IgD-negative memory B cell (primary cell): ENCODE data around the gene DPH6. TPM values are rescaled to one million over a fixed set of nuclear protein-coding genes. Genes with fewer than 3 reads are reported as not detected.

Experiments
- H3K27ac Mint-ChIP-seq, 3 donors: one replicate each; pipeline ENCODE4 v1.8.0; 2020 to 2022; ENCODE audit warnings: mild to moderate bottlenecking in 3 of 3, mixed read lengths in 3 of 3, moderate library complexity in 1 of 3
- H3K27me3 Mint-ChIP-seq: one replicate; pipeline ENCODE4 v1.8.0; 2021; ENCODE audit warnings: mixed read lengths
- H3K36me3 Mint-ChIP-seq: one replicate; pipeline ENCODE4 v1.8.0; 2020; ENCODE audit warnings: mild to moderate bottlenecking, mixed read lengths
- H3K4me1 Mint-ChIP-seq, 3 donors: one replicate each; pipeline ENCODE4 v1.8.0; 2020 to 2022; ENCODE audit warnings: mixed read lengths in 3 of 3, mild to moderate bottlenecking in 1 of 3
- H3K4me3 Mint-ChIP-seq, 4 donors: one replicate each; pipeline ENCODE4 v1.8.0; 2020 to 2022; ENCODE audit warnings: mild to moderate bottlenecking in 4 of 4, mixed read lengths in 4 of 4, moderate library complexity in 3 of 4
- H3K9me3 Mint-ChIP-seq, 3 donors: one replicate each; pipeline ENCODE4 v1.8.0; 2020 to 2021; ENCODE audit warnings: mixed read lengths in 3 of 3, mild to moderate bottlenecking in 1 of 3
- polyA plus RNA-seq: library from polyadenylated mRNA; unstranded; fragments of 300-500 nt; fragmentation: Illumina TruSeq; gene quantifications from one replicate; pipeline ENCODE4 v1.2.3, GENCODE V29; 2021

Gene DPH6
- polyA plus RNA-seq, 1 donor from 2014 or later, result 19.5 TPM

GRCh38 chr15:35555244-35555643 lies 9.3 kb upstream of the DPH6 start:
- H3K4me1 Mint-ChIP-seq, result no peaks in the 10 kb centered on the region
- H3K27ac Mint-ChIP-seq, result no peak overlapping the region
- H3K4me3 Mint-ChIP-seq, result no peak overlapping the region
- no peaks in the 10 kb centered on the region for H3K9me3 Mint-ChIP-seq
- no peaks in the 10 kb centered on the region for H3K27me3 Mint-ChIP-seq
- peaks cover 4% of the 10 kb centered on the region for H3K36me3 Mint-ChIP-seq

- H3K4me3 Mint-ChIP-seq, result no peak overlapping the region
- H3K27ac Mint-ChIP-seq, result peak overlapping the region in 1 of 3 donors; percentile 28
- no peaks in the 10 kb centered on the region for H3K36me3 Mint-ChIP-seq
- H3K4me1 Mint-ChIP-seq, result peaks cover 4 to 10% (median 10%) of the 10 kb centered on the region in 3 donors
- H3K27me3 Mint-ChIP-seq, result no peaks in the 10 kb centered on the region
- no peaks in the 10 kb centered on the region for H3K9me3 Mint-ChIP-seq
Measured at GRCh38 chr15:35550957-35551356, 5.0 kb upstream of the DPH6 start.

GRCh38 chr15:35549567-35549966 lies 3.6 kb upstream of the DPH6 start:
- Mint-ChIP-seq H3K4me1 (peaks cover 10 to 23% (median 17%) of the 10 kb centered on the region in 3 donors), H3K27me3 (no peaks in the 10 kb centered on the region), H3K27ac (peak overlapping the region in 1 of 3 donors; percentile 35), H3K36me3 (no peaks in the 10 kb centered on the region), H3K4me3 (peak overlapping the region in 1 of 4 donors; percentile 4), H3K9me3 (no peaks in the 10 kb centered on the region)

- peaks cover 10 to 28% (median 18%) of the 10 kb centered on the region in 3 donors for H3K4me1 Mint-ChIP-seq
- no peaks in the 10 kb centered on the region for H3K27me3 Mint-ChIP-seq
- H3K9me3 Mint-ChIP-seq, result no peaks in the 10 kb centered on the region
- H3K4me3 Mint-ChIP-seq, result no peak overlapping the region
- H3K36me3 Mint-ChIP-seq, result no peaks in the 10 kb centered on the region
- H3K27ac Mint-ChIP-seq, result no peak overlapping the region
Measured at GRCh38 chr15:35548435-35548834, 2.5 kb upstream of the DPH6 start.

GRCh38 chr15:35547775-35548364 lies 1.9 kb upstream of the DPH6 start:
- H3K9me3 Mint-ChIP-seq, result no peaks in the 10 kb centered on the region
- peaks cover 10 to 29% (median 19%) of the 10 kb centered on the region in 3 donors for H3K4me1 Mint-ChIP-seq
- H3K36me3 Mint-ChIP-seq, result no peaks in the 10 kb centered on the region
- peak overlapping the region in 2 of 4 donors; percentile 61 to 98 for H3K4me3 Mint-ChIP-seq
- H3K27me3 Mint-ChIP-seq, result no peaks in the 10 kb centered on the region
- H3K27ac Mint-ChIP-seq, result no peak overlapping the region

- Mint-ChIP-seq H3K9me3 (no peaks in the 10 kb centered on the region), H3K27me3 (no peaks in the 10 kb centered on the region), H3K27ac (peak overlapping the region; percentile 95 to 99 (median 99)), H3K36me3 (no peaks in the 10 kb centered on the region), H3K4me1 (peaks cover 10 to 29% (median 19%) of the 10 kb centered on the region in 3 donors), H3K4me3 (peak overlapping the region; percentile 95 to 98 (median 98))
Measured at GRCh38 chr15:35546511-35547381, 781 bp upstream of the DPH6 start.

GRCh38 chr15:35545316-35545823 lies 595 bp downstream of the DPH6 start:
- Mint-ChIP-seq H3K4me3 (peak overlapping the region; percentile 95 to 98 (median 98)), H3K4me1 (peaks cover 10 to 29% (median 19%) of the 10 kb centered on the region in 3 donors), H3K27me3 (no peaks in the 10 kb centered on the region), H3K9me3 (no peaks in the 10 kb centered on the region), H3K27ac (peak overlapping the region; percentile 95 to 99 (median 99)), H3K36me3 (no peaks in the 10 kb centered on the region)

GRCh38 chr15:35540885-35541284 lies 5.1 kb downstream of the DPH6 start:
- Mint-ChIP-seq H3K27me3 (no peaks in the 10 kb centered on the region), H3K9me3 (no peaks in the 10 kb centered on the region), H3K27ac (no peak overlapping the region), H3K4me3 (no peak overlapping the region), H3K36me3 (peaks cover 7% of the 10 kb centered on the region), H3K4me1 (peaks cover 6 to 19% (median 9%) of the 10 kb centered on the region in 3 donors)

- peaks cover 7% of the 10 kb centered on the region for H3K36me3 Mint-ChIP-seq
- H3K27ac Mint-ChIP-seq, result no peak overlapping the region
- no peaks in the 10 kb centered on the region for H3K27me3 Mint-ChIP-seq
Measured at GRCh38 chr15:35540021-35540420, 5.9 kb downstream of the DPH6 start.

GRCh38 chr15:35535365-35535916 lies 10.5 kb downstream of the DPH6 start:
- Mint-ChIP-seq H3K27me3 (no peaks in the 10 kb centered on the region), H3K9me3 (no peaks in the 10 kb centered on the region), H3K4me3 (no peak overlapping the region), H3K4me1 (peaks cover 0 to 4% (median 3%) of the 10 kb centered on the region in 3 donors), H3K36me3 (peaks cover 12% of the 10 kb centered on the region), H3K27ac (no peak overlapping the region)

More at GRCh38 chr15:35540021-35540420, 5.9 kb downstream of the DPH6 start:
- peaks cover 6 to 10% (median 6%) of the 10 kb centered on the region in 3 donors for H3K4me1 Mint-ChIP-seq
- no peaks in the 10 kb centered on the region for H3K9me3 Mint-ChIP-seq
- no peak overlapping the region for H3K4me3 Mint-ChIP-seq

- Mint-ChIP-seq H3K4me1 (peaks cover 0 to 4% (median 3%) of the 10 kb centered on the region in 3 donors), H3K4me3 (no peak overlapping the region), H3K36me3 (peaks cover 15% of the 10 kb centered on the region), H3K27me3 (no peaks in the 10 kb centered on the region), H3K9me3 (peaks cover 3 to 8% (median 5%) of the 10 kb centered on the region in 3 donors), H3K27ac (no peak overlapping the region)
Measured at GRCh38 chr15:35533130-35534110, 12.5 kb downstream of the DPH6 start.

GRCh38 chr15:35530698-35531097 lies 15.3 kb downstream of the DPH6 start:
- no peak overlapping the region for H3K27ac Mint-ChIP-seq
- peaks cover 3 to 8% (median 5%) of the 10 kb centered on the region in 3 donors for H3K9me3 Mint-ChIP-seq
- peaks cover 0 to 4% (median 3%) of the 10 kb centered on the region in 3 donors for H3K4me1 Mint-ChIP-seq
- H3K36me3 Mint-ChIP-seq, result peaks cover 14% of the 10 kb centered on the region
- no peak overlapping the region for H3K4me3 Mint-ChIP-seq
- H3K27me3 Mint-ChIP-seq, result no peaks in the 10 kb centered on the region

GRCh38 chr15:35529784-35530183 lies 16.2 kb downstream of the DPH6 start:
- peaks cover 0 to 1% (median 0%) of the 10 kb centered on the region in 3 donors for H3K4me1 Mint-ChIP-seq
- no peaks in the 10 kb centered on the region for H3K27me3 Mint-ChIP-seq
- H3K36me3 Mint-ChIP-seq, result peaks cover 17% of the 10 kb centered on the region
- H3K4me3 Mint-ChIP-seq, result no peak overlapping the region
- no peak overlapping the region for H3K27ac Mint-ChIP-seq
- H3K9me3 Mint-ChIP-seq, result peaks cover 3 to 8% (median 5%) of the 10 kb centered on the region in 3 donors

GRCh38 chr15:35522061-35522460 lies 23.9 kb downstream of the DPH6 start:
- no peaks in the 10 kb centered on the region for H3K9me3 Mint-ChIP-seq
- H3K4me3 Mint-ChIP-seq, result no peak overlapping the region
- no peak overlapping the region for H3K27ac Mint-ChIP-seq
- no peaks in the 10 kb centered on the region for H3K4me1 Mint-ChIP-seq
- peaks cover 5% of the 10 kb centered on the region for H3K36me3 Mint-ChIP-seq
- H3K27me3 Mint-ChIP-seq, result no peaks in the 10 kb centered on the region
